ENCODE results near the gene ZBTB16. TPM values are rescaled to one million over a fixed set of nuclear protein-coding genes. Genes with fewer than 3 reads are reported as not detected.
A peak's percentile ranks its signal among the peaks of the same experiment; 100 is the strongest.

Gene ZBTB16
- total and polyA plus RNA-seq, 2 of the 4 experiments (the other 2 are of a cell fraction) = not detected

- DNase-seq = no peak
- H2BK5ac ChIP-seq (ENCODE audit: low read depth, low read length, poor library complexity, severe bottlenecking) = no peak overlapping the region
- no peak overlapping the region for H3K14ac ChIP-seq (replicated peaks; ENCODE audit: low read depth, low read length)
- dilution Hi-C loops (cut with HindIII; ENCODE audit: low sequenced_read_pairs, unreplicated experiment) = no loop called here
- H3K56ac ChIP-seq (ENCODE audit: extremely low read depth, insufficient read depth, low read length) = no peak overlapping the region
- H3K9ac ChIP-seq (ENCODE audit: low read depth, low read length) = no peak overlapping the region
- H4K5ac ChIP-seq (ENCODE audit: low read depth, low read length) = 0 out of 2 replicates have a peak overlapping the region, but pooled peaks have one; percentile 9
- H3K4me1 ChIP-seq (ENCODE audit: control insufficient read depth, insufficient read depth, low read length) = peaks cover 18% of the 10 kb centered on the region
- H2BK20ac ChIP-seq (ENCODE audit: low read depth, low read length) = peak overlapping the region; percentile 54; the same call in 1 of the 2 replicates
- no peak overlapping the region for H3K4me2 ChIP-seq (ENCODE audit: low read depth, low read length)
- no peak overlapping the region for H4K8ac ChIP-seq (ENCODE audit: low read depth in 2 of 2, low read length in 2 of 2)
- H2BK120ac ChIP-seq (ENCODE audit: low read depth, low read length) = peak overlapping the region; percentile 34; the same call in 1 of the 2 replicates
- TF ChIP-seq RAD21 (IDR thresholded peaks at IDR 0.05; ENCODE audit: low read length) (no peak), MXI1 (IDR thresholded peaks at IDR 0.05; ENCODE audit: borderline replicate concordance, low read depth, low read length) (no peak), CHD1 (IDR thresholded peaks at IDR 0.05; ENCODE audit: low read depth, low read length) (no peak), MAFK (IDR thresholded peaks at IDR 0.05; ENCODE audit: low read depth, low read length) (no peak), RCOR1 (IDR thresholded peaks at IDR 0.05; ENCODE audit: insufficient replicate concordance, low read length) (no peak), POLR2A (IDR thresholded peaks at IDR 0.05; ENCODE audit: low read depth, low read length) (no peak), SMC3 (IDR thresholded peaks at IDR 0.05; ENCODE audit: low read depth, low read length) (no peak), MAZ (IDR thresholded peaks at IDR 0.05; ENCODE audit: borderline replicate concordance, low read depth, low read length) (no peak), CEBPB (IDR thresholded peaks at IDR 0.05; ENCODE audit: low read depth, low read length) (no peak), USF2 (IDR thresholded peaks at IDR 0.05; ENCODE audit: low read depth, low read length) (no peak), NFE2L2 (IDR thresholded peaks at IDR 0.05; ENCODE audit: low read depth, low read length) (no peak), BHLHE40 (IDR thresholded peaks at IDR 0.05; ENCODE audit: low read depth, low read length) (no peak), ELK1 (IDR thresholded peaks at IDR 0.05; ENCODE audit: borderline replicate concordance, low read depth, low read length) (no peak), CTCF (conservative IDR thresholded peaks at IDR 0.05; ENCODE audit: low read depth, low read length) (no peak), RFX5 (IDR thresholded peaks at IDR 0.05; ENCODE audit: low read depth, low read length) (no peak), FOS (IDR thresholded peaks at IDR 0.05; ENCODE audit: low read depth, low read length) (no peak)
- intact Hi-C loops (cut with micrococcal nuclease) = loop anchor here (5.0 kb wide), 3 partner anchors 118 to 1993 kb away; partner anchors contain the start of genes C11orf71 and RBM7
- H2AK9ac ChIP-seq (replicated peaks; ENCODE audit: low read depth, low read length, poor library complexity) = no peak overlapping the region
- H4K20me1 ChIP-seq (ENCODE audit: insufficient read depth, low read length) = no peaks in the 10 kb centered on the region
- BruUV-seq (replicated peaks) = no TSS peak
- ATAC-seq (ENCODE audit: low read depth) = no peak
- no peak overlapping the region for H3K4me3 ChIP-seq (ENCODE audit: insufficient read depth, low read depth, low read length)
- H3K36me3 ChIP-seq (ENCODE audit: control insufficient read depth, insufficient read depth, low read length) = no peaks in the 10 kb centered on the region
- in situ Hi-C loops (cut with MboI; ENCODE audit: low sequenced_read_pairs) = loop anchor here (5.0 kb wide), 1 partner anchor 468 kb away; no protein-coding TSS in a partner anchor
- peak overlapping the region; percentile 37 for H3K4ac ChIP-seq (ENCODE audit: low read depth, low read length)
- ChIA-PET CTCF (no interaction called here), POLR2A (ENCODE audit: unreplicated experiment) (no interaction called here)
- H2AFZ ChIP-seq (replicated peaks; ENCODE audit: low read length, poor library complexity) = no peak overlapping the region
- no peak overlapping the region for H2AK5ac ChIP-seq (ENCODE audit: low read depth, low read length)
- no peaks in the 10 kb centered on the region for H3K9me3 ChIP-seq (ENCODE audit: control insufficient read depth, insufficient read depth, low read length)
- 100% methylated on average over 1 of the region's 2 CpGs; no CpG with 5 or more reads in 1 of the 2 experiments for WGBS, 2 experiments (ENCODE audit: extremely low coverage in 2 of 2, insufficient read length in 1 of 2)
- peak overlapping the region; percentile 27 for H3K18ac ChIP-seq (ENCODE audit: low read depth, low read length)
- H3K27me3 ChIP-seq (ENCODE audit: control insufficient read depth, insufficient read depth, low read length) = no peaks in the 10 kb centered on the region
- H3K9me1 ChIP-seq (ENCODE audit: insufficient read depth, low read length) = peaks cover 3% of the 10 kb centered on the region; the same call in 1 of the 2 replicates
- no peak overlapping the region for H3K27ac ChIP-seq (ENCODE audit: insufficient read depth, low read length)
- no peak overlapping the region for H3K23ac ChIP-seq (ENCODE audit: low read depth, low read length)
- H3K79me1 ChIP-seq (ENCODE audit: low read depth in 1 of 2, low read length in 2 of 2) = no peaks in the 10 kb centered on the region
- H4K91ac ChIP-seq (ENCODE audit: insufficient read depth, low read depth, low read length) = peak overlapping the region; percentile 62
- 0 out of 3 replicates have a peak overlapping the region, but pooled peaks have one; percentile 54 for H2BK15ac ChIP-seq (ENCODE audit: low read depth, low read length)
Measured at GRCh38 chr11:114284021-114284420, 224.5 kb downstream of the ZBTB16 start.

Data from IMR-90 (cell line).